ENCODE measurements around the gene NUP214. TPM values are rescaled to one million over a fixed set of nuclear protein-coding genes. Genes with fewer than 3 reads are reported as not detected.

NUP214 gene
- total and polyA plus RNA-seq, 4 donors: 23.5 to 60.7 (median 37.8) TPM

DNA sequence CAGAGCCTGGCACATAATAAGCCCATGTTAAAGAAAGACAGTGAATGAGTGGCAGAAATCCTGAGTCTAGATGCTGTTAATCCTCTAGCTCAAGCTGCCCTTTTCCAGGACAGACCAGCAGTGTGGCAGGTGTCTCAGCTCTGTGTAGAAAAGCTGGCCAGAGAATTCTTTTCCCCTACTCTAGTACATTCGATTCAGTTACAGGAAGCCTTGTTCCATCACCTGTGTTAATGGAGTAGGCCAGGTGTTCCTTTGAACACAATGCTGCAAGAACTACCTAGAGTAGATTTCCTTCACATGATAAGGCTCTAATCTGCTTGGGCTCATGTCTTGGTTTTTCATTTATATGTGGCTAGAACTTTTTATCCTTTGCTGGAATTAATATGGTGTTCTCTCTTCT lies 52.5 kb downstream of the NUP214 start:
- DNase-seq: no peak
- no peak overlapping the region for H3K4me3 ChIP-seq
- WGBS, 2 donors: 91 to 96% methylated on average over 1 of the region's 1 CpG
- no peaks in the 10 kb centered on the region for H3K27me3 ChIP-seq (ENCODE audit: control insufficient read depth in 3 of 3, insufficient read depth in 3 of 3, low read length in 2 of 3)
- no peak overlapping the region for H3K27ac ChIP-seq (ENCODE audit: low read depth in 1 of 2, low read length in 1 of 2)
- no peaks in the 10 kb centered on the region for H3K9me3 ChIP-seq (ENCODE audit: control insufficient read depth in 4 of 4, insufficient read depth in 3 of 4, low read length in 3 of 4)
- no peak overlapping the region for H3K9ac ChIP-seq (ENCODE audit: insufficient read depth in 1 of 2, low read length in 2 of 2)
- no peak for TF ChIP-seq CTCF (IDR thresholded peaks at IDR 0.05; ENCODE audit: control extremely low read depth, extremely low read depth)
- peaks cover 4 to 29% (median 21%) of the 10 kb centered on the region in 4 donors for H3K36me3 ChIP-seq (ENCODE audit: control insufficient read depth in 4 of 4, insufficient read depth in 4 of 4, low read length in 4 of 4)
- no peak for ATAC-seq (ENCODE audit: insufficient read depth, low FRiP score)
- peaks cover 0 to 4% (median 0%) of the 10 kb centered on the region in 5 donors for H3K4me1 ChIP-seq (ENCODE audit: control insufficient read depth in 5 of 5, insufficient read depth in 5 of 5, low read length in 5 of 5)

DNA sequence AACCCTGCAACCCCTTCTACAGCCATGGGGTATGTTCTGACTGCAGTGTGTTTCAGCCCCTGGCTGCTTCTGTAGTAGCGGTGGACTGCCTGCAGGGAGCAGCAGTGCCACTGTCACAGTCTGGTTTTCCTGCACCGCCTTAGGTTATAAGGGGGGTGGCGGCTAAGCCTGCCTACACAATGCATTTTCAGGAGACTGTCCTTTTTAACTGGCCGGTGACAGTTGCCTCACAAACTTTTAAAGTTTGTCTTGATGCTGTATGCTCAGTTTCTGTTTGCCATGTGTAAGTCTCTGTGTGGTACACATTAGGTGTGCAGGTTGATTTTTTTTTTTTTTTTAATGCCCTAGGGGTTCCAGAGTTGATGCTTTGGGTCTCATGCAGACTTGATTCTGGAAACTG lies 53.0 kb downstream of the NUP214 start:
- 17 to 29% methylated on average over 4 of the region's 4 CpGs for WGBS, 2 donors
- peak; percentile 78 for ATAC-seq (ENCODE audit: insufficient read depth, low FRiP score)
- H3K9ac ChIP-seq (ENCODE audit: insufficient read depth in 1 of 2, low read length in 2 of 2): no peak overlapping the region
- H3K36me3 ChIP-seq (ENCODE audit: control insufficient read depth in 4 of 4, insufficient read depth in 4 of 4, low read length in 4 of 4): peaks cover 4 to 29% (median 22%) of the 10 kb centered on the region in 4 donors
- DNase-seq: peak; percentile 50 to 64 (median 60)
- H3K4me1 ChIP-seq (ENCODE audit: control insufficient read depth in 5 of 5, insufficient read depth in 5 of 5, low read length in 5 of 5): peaks cover 0 to 3% (median 0%) of the 10 kb centered on the region in 5 donors
- peak; percentile 83 for TF ChIP-seq CTCF (IDR thresholded peaks at IDR 0.05; ENCODE audit: control extremely low read depth, extremely low read depth)
- no peaks in the 10 kb centered on the region for H3K9me3 ChIP-seq (ENCODE audit: control insufficient read depth in 4 of 4, insufficient read depth in 3 of 4, low read length in 3 of 4)
- H3K27me3 ChIP-seq (ENCODE audit: control insufficient read depth in 3 of 3, insufficient read depth in 3 of 3, low read length in 2 of 3): no peaks in the 10 kb centered on the region
- H3K27ac ChIP-seq (ENCODE audit: low read depth in 1 of 2, low read length in 1 of 2): no peak overlapping the region
- H3K4me3 ChIP-seq: no peak overlapping the region

GRCh38 chr9:131178926-131179325 lies 53.5 kb downstream of the NUP214 start:
- H3K4me1 ChIP-seq (ENCODE audit: control insufficient read depth in 5 of 5, insufficient read depth in 5 of 5, low read length in 5 of 5): no peaks in the 10 kb centered on the region
- H3K36me3 ChIP-seq (ENCODE audit: control insufficient read depth in 4 of 4, insufficient read depth in 4 of 4, low read length in 4 of 4): peaks cover 4 to 29% (median 22%) of the 10 kb centered on the region in 4 donors
- H3K9ac ChIP-seq (ENCODE audit: insufficient read depth in 1 of 2, low read length in 2 of 2): no peak overlapping the region
- no peak overlapping the region for H3K4me3 ChIP-seq
- WGBS, 2 donors: 100% methylated on average over 1 of the region's 1 CpG
- ATAC-seq (ENCODE audit: insufficient read depth, low FRiP score) (no peak), DNase-seq (no peak)
- TF ChIP-seq CTCF (IDR thresholded peaks at IDR 0.05; ENCODE audit: control extremely low read depth, extremely low read depth): no peak
- no peak overlapping the region for H3K27ac ChIP-seq (ENCODE audit: low read depth in 1 of 2, low read length in 1 of 2)
- no peaks in the 10 kb centered on the region for H3K27me3 ChIP-seq (ENCODE audit: control insufficient read depth in 3 of 3, insufficient read depth in 3 of 3, low read length in 2 of 3)
- no peaks in the 10 kb centered on the region for H3K9me3 ChIP-seq (ENCODE audit: control insufficient read depth in 4 of 4, insufficient read depth in 3 of 4, low read length in 3 of 4)

Data from lung (tissue), 12 donors.